Measurements from ENCODE around the gene CFAP52.
A peak's percentile ranks its signal among the peaks of the same experiment; 100 is the strongest.

CFAP52 gene, protein sequence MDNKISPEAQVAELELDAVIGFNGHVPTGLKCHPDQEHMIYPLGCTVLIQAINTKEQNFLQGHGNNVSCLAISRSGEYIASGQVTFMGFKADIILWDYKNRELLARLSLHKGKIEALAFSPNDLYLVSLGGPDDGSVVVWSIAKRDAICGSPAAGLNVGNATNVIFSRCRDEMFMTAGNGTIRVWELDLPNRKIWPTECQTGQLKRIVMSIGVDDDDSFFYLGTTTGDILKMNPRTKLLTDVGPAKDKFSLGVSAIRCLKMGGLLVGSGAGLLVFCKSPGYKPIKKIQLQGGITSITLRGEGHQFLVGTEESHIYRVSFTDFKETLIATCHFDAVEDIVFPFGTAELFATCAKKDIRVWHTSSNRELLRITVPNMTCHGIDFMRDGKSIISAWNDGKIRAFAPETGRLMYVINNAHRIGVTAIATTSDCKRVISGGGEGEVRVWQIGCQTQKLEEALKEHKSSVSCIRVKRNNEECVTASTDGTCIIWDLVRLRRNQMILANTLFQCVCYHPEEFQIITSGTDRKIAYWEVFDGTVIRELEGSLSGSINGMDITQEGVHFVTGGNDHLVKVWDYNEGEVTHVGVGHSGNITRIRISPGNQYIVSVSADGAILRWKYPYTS

DNA sequence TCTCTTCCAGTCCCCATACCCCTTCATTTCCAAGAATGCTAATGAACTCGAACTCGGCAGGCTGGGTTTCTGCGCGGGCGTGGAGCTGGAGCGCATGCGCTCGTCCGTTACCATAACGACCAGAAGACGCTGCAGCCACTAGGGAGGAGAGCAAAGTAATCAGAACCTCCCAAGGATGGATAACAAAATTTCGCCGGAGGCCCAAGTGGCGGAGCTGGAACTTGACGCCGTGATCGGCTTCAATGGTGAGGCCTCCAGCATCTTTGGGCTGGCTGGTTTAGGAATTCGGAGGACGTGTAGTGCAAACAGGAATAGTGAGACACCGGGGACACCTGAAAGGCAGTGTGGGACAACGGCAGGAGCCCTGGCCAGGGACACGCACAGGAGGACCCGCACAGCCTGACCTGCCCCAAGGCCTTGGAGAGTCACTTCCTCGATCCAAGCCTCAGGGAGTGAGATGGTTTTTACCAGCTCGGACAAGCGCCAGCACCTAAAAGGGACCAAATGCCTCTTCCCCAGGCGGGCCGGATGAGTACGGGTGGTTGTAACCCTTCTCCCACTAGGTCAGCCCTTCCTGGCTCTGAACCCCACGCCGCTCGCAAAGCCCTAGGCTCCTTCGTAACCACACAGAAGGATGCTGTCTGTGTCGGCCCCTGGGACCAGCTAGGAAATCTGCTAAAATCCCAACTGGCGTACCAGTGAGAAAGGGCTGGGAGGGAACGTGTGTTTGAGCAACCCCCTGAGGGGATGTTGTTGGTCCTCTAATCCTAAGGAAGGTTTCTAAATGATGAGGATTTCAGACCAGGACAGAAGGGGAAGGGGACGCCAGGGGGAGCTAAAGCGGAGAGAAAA lies at the start of gene CFAP52:
CFAP52 (plus strand) TSS at position 122 of the 852 bp plus-strand sequence; CDS start at position 176, 54 bp downstream.
- peak within 1 kb of the TSS; percentile 55; the same call in 1 of the 2 replicates for H3K27ac ChIP-seq
- TF ChIP-seq, protein P1, sequence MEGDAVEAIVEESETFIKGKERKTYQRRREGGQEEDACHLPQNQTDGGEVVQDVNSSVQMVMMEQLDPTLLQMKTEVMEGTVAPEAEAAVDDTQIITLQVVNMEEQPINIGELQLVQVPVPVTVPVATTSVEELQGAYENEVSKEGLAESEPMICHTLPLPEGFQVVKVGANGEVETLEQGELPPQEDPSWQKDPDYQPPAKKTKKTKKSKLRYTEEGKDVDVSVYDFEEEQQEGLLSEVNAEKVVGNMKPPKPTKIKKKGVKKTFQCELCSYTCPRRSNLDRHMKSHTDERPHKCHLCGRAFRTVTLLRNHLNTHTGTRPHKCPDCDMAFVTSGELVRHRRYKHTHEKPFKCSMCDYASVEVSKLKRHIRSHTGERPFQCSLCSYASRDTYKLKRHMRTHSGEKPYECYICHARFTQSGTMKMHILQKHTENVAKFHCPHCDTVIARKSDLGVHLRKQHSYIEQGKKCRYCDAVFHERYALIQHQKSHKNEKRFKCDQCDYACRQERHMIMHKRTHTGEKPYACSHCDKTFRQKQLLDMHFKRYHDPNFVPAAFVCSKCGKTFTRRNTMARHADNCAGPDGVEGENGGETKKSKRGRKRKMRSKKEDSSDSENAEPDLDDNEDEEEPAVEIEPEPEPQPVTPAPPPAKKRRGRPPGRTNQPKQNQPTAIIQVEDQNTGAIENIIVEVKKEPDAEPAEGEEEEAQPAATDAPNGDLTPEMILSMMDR (conservative IDR thresholded peaks at IDR 0.05): peak; percentile 82

DNA sequence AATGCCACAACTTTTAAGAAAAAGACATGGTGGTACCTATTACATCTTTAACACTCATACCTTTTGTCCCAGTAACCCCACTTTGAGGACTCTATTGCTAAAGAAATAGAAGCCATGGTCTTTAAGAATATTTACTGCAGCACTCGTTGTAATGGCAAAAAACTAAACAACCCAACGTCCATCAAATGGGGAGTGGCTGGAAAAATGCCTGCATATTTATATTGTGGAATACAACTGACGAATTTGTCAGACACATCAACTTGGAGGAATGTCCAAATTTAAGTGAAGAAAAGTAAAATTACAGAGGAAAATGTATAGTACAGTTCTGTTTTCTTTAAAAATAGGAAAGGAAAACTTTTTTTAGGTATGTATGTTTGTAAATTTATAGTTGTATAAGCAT lies 48.7 kb upstream of the CFAP52 start:
- H3K27ac ChIP-seq: no peak overlapping the region
- TF ChIP-seq, protein P1 (conservative IDR thresholded peaks at IDR 0.05): no peak

DNA sequence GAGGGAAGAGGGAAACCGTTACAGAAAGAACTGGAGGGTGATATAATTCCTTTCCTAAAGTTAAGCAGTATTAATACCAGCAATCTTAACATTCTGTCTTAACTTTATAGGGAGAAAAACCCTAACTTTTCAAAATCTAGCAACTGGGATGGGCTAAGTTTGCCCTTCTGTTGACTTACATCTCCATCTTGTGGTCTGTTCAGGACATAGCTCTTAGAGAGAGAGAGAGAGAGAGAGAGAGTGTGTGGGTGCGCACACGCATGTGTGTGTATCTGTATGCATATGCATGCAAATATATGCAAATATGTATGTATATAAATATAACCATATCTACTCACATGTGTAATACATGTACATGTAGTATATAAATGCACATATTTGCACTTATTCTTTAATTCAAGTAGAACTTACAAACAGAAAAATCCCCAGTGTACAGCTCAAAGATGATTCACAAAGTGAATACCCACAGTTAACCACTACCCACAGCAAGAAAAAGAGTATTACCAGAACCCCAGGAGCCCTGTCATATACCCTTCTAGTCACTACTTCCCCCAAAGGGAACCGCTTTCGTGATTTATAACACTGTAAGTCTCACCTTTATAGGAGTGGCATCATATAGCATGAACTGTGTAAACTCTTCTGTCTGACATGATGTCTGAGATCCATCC lies 47.3 kb upstream of the CFAP52 start:
- no peak overlapping the region for H3K27ac ChIP-seq
- TF ChIP-seq, protein P1 (conservative IDR thresholded peaks at IDR 0.05): peak; percentile 73

DNA sequence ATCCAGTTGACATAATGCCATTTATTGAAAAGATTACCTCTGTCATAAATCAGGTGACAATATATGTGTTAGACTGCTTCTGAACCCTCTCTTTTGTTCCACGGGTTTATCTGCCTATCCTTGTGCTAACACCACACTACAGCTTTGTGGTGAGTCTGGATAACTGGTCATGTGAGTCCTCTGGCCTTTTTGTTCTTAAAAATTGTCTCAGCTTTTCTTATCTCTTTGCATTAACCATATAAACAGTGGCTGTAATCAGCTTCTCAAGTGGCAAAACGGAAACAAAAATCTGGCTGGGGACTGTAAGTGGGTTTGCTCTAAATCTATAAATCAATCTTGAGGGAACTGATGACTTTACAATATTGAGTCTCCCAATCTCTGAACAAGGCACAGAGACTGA lies 45.4 kb upstream of the CFAP52 start:
- TF ChIP-seq, protein P1 (conservative IDR thresholded peaks at IDR 0.05): no peak
- H3K27ac ChIP-seq: no peak overlapping the region

DNA sequence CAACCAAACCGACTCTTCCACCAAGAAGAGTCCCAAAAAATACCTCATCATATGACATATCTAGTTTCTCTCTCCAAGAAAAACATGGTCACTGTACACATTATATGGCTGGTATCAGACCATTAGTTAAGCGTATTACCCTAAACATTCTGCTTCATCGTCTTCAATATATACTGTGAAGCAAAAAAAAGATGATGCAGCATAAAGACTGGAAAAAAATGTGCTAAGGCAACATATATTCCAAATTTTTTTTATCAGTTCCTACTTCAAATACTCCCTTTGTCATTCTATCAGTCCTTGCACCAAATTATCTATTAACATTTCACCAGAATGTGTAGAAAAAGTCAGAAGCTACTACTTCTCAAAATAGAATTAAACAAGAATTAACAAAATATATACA lies 43.7 kb upstream of the CFAP52 start:
- TF ChIP-seq, protein P1 (conservative IDR thresholded peaks at IDR 0.05): no peak
- H3K27ac ChIP-seq: no peak overlapping the region

DNA sequence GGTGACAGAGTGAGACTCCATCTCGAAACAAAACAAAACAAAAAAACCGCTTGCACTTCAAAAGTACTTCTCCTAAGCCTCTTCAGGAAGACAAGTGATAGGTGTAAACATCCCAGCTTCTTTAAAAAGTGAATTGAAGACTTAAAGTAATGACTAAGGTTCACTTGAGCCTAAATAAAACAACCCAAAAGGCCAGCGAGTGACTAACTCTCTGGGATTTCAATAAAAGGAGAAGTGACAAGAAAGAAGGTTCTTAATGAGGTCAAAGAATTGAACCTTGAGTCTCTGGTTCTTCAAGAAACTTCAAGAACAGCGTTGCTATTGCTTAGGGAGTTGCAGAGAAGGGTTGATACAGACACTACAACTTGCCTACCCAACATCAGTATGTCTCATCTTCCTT lies 43.0 kb upstream of the CFAP52 start:
- TF ChIP-seq, protein P1 (conservative IDR thresholded peaks at IDR 0.05): no peak
- H3K27ac ChIP-seq: no peak overlapping the region

All from VCaP (cell line).